Amniotic epithelial cell (primary cell): Measurements from ENCODE around the gene LIPG.
A peak's percentile ranks its signal among the peaks of the same experiment; 100 is the strongest.
"Not testable (repeated sequence)": the region's sequence is repeated elsewhere in the genome, so short reads cannot be mapped to it uniquely, and the experiment has no call there.

Experiments
- DNase-seq: peaks from one replicate; pipeline ENCODE4 v3.0.0-alpha.2; 2010; ENCODE audit warnings: low read depth

LIPG gene

GRCh38 chr18:49573835-49574234 is 12.0 kb downstream of the LIPG start:
- no peak for DNase-seq

GRCh38 chr18:49579041-49579440 is 17.2 kb downstream of the LIPG start:
- not testable (repeated sequence) for DNase-seq

GRCh38 chr18:49579583-49579982 is 17.7 kb downstream of the LIPG start:
- not testable (repeated sequence) for DNase-seq

GRCh38 chr18:49580279-49580678 is 18.4 kb downstream of the LIPG start:
- no peak for DNase-seq

- no peak for DNase-seq
Measured at GRCh38 chr18:49581371-49581770, 19.5 kb downstream of the LIPG start.

- DNase-seq: peak; percentile 52
Measured at GRCh38 chr18:49582579-49582978, 20.7 kb downstream of the LIPG start.

- no peak for DNase-seq
Measured at GRCh38 chr18:49584394-49584793, 22.5 kb downstream of the LIPG start.

- not testable (repeated sequence) for DNase-seq
Measured at GRCh38 chr18:49584951-49585350, 23.1 kb downstream of the LIPG start.

GRCh38 chr18:49585781-49586663 is 24.2 kb downstream of the LIPG start:
- DNase-seq: no peak

- DNase-seq: no peak
Measured at GRCh38 chr18:49588171-49588570, 26.3 kb downstream of the LIPG start.

GRCh38 chr18:49588971-49589370 is 27.1 kb downstream of the LIPG start:
- DNase-seq: no peak

GRCh38 chr18:49590608-49591007 is 28.8 kb downstream of the LIPG start:
- DNase-seq: peak; percentile 12

- DNase-seq: no peak
Measured at GRCh38 chr18:49591271-49591670, 29.4 kb downstream of the LIPG start.

- no peak for DNase-seq
Measured at GRCh38 chr18:49591775-49592174, 29.9 kb downstream of the LIPG start.

- DNase-seq: no peak
Measured at GRCh38 chr18:49596687-49597086, 34.8 kb downstream of the LIPG start.

GRCh38 chr18:49597157-49597931 is 35.5 kb downstream of the LIPG start:
- no peak for DNase-seq

GRCh38 chr18:49601211-49601610 is 39.4 kb downstream of the LIPG start:
- no peak for DNase-seq

GRCh38 chr18:49608366-49609255 is 46.8 kb downstream of the LIPG start:
- no peak for DNase-seq

- peak; percentile 24 for DNase-seq
Measured at GRCh38 chr18:49609256-49610021, 47.6 kb downstream of the LIPG start.

GRCh38 chr18:49610022-49610445 is 48.2 kb downstream of the LIPG start:
- no peak for DNase-seq

- DNase-seq: no peak
Measured at GRCh38 chr18:49611316-49611715, 49.5 kb downstream of the LIPG start.
